Neuronal stem cell (in vitro differentiated cells): ENCODE measurements around the gene LRRC32. TPM values are rescaled to one million over a fixed set of nuclear protein-coding genes. Genes with fewer than 3 reads are reported as not detected.
A peak's percentile ranks its signal among the peaks of the same experiment; 100 is the strongest.

Experiments
- DNase-seq: peaks from one replicate; pipeline ENCODE4 v3.0.0-alpha.2; 2013; ENCODE audit warnings: low spot score
- H2AFZ ChIP-seq: one replicate; pipeline ENCODE4 v1.6.1; 2013; ENCODE audit warnings: mild to moderate bottlenecking, low read length, inconsistent platforms
- H2AK5ac ChIP-seq: 2 replicates; pipeline ENCODE4 v1.6.1; 2013; ENCODE audit warnings: low read depth, mild to moderate bottlenecking, inconsistent platforms, low read length, moderate library complexity, mixed read lengths
- H2BK120ac ChIP-seq: 2 replicates; pipeline ENCODE4 v1.6.1; 2013; ENCODE audit warnings: low read depth, mild to moderate bottlenecking, inconsistent platforms, low read length, moderate library complexity, mixed read lengths
- H2BK12ac ChIP-seq: one replicate; pipeline ENCODE4 v1.6.1; 2013; ENCODE audit warnings: low read length, inconsistent platforms
- H2BK15ac ChIP-seq: 2 replicates; pipeline ENCODE4 v1.6.1; 2013; ENCODE audit warnings: mild to moderate bottlenecking, low read length, inconsistent platforms, mixed read lengths
- H2BK5ac ChIP-seq: one replicate; pipeline ENCODE4 v1.6.1; 2013; ENCODE audit warnings: inconsistent platforms, mild to moderate bottlenecking, low read length, moderate library complexity
- H3K14ac ChIP-seq: one replicate; pipeline ENCODE4 v1.6.1; 2013; ENCODE audit warnings: low read length, inconsistent platforms
- H3K18ac ChIP-seq: 2 replicates; pipeline ENCODE4 v1.6.1; 2013; ENCODE audit warnings: low read length, inconsistent platforms
- H3K23ac ChIP-seq: 2 replicates; pipeline ENCODE4 v1.6.1; 2013; ENCODE audit warnings: low read depth, mild to moderate bottlenecking, mixed read lengths, low read length, inconsistent platforms; ENCODE audit not compliant: poor library complexity
- H3K27ac ChIP-seq: replicated peaks from 3 replicates; pipeline ENCODE4 v1.5.1; 2013; ENCODE audit warnings: low read length, inconsistent platforms
- H3K27me3 ChIP-seq, 3 experiments: 2 replicates each; pipeline ENCODE4 v1.6.1; 2013; ENCODE audit warnings: low read length in 3 of 3, mild to moderate bottlenecking in 2 of 3, inconsistent platforms in 1 of 3, low read depth in 1 of 3, mixed read lengths in 1 of 3, moderate library complexity in 1 of 3; ENCODE audit not compliant: control insufficient read depth in 3 of 3, insufficient read depth in 3 of 3
- H3K36me3 ChIP-seq, 2 donors: replicated peaks in 1 of 2; 2 replicates each; pipeline ENCODE4 v1.6.1; 2013; ENCODE audit warnings: low read length in 2 of 2; ENCODE audit not compliant: control insufficient read depth in 2 of 2, insufficient read depth in 2 of 2
- H3K4ac ChIP-seq: 2 replicates; pipeline ENCODE4 v1.6.1; 2013; ENCODE audit warnings: inconsistent platforms, mild to moderate bottlenecking, low read length, moderate library complexity
- H3K4me1 ChIP-seq, 2 donors: 1 replicate in 1 of 2; 2 replicates in 1 of 2; pipeline ENCODE4 v1.6.1; 2013; ENCODE audit warnings: low read length in 2 of 2, low read depth in 1 of 2; ENCODE audit not compliant: control insufficient read depth in 2 of 2, insufficient read depth in 1 of 2
- H3K4me2 ChIP-seq: one replicate; pipeline ENCODE4 v1.6.1; 2013; ENCODE audit warnings: mild to moderate bottlenecking, low read length, inconsistent platforms; ENCODE audit not compliant: insufficient read depth, poor library complexity, severe bottlenecking
- H3K4me3 ChIP-seq, 2 donors: 2 replicates each; pipeline ENCODE4 v1.5.1; 2013; ENCODE audit warnings: low read length in 2 of 2, mild to moderate bottlenecking in 2 of 2, inconsistent platforms in 1 of 2, moderate library complexity in 1 of 2
- H3K79me1 ChIP-seq: one replicate; pipeline ENCODE4 v1.6.1; 2013; ENCODE audit warnings: low read depth, mild to moderate bottlenecking, inconsistent platforms, low read length, moderate library complexity
- H3K9ac ChIP-seq: one replicate; pipeline ENCODE4 v1.6.1; 2013; ENCODE audit warnings: mild to moderate bottlenecking, low read depth, low read length, inconsistent platforms; ENCODE audit not compliant: poor library complexity
- H3K9me3 ChIP-seq, 2 donors: replicated peaks in 1 of 2; 2 replicates each; pipeline versions ENCODE3 to v1.6.1; 2013; ENCODE audit warnings: low read length in 2 of 2, mild to moderate bottlenecking in 2 of 2, inconsistent platforms in 1 of 2, low read depth in 1 of 2, mixed read lengths in 1 of 2, moderate library complexity in 1 of 2; ENCODE audit not compliant: control insufficient read depth in 2 of 2, insufficient read depth in 1 of 2
- H4K8ac ChIP-seq: one replicate; pipeline ENCODE4 v1.6.1; 2013; ENCODE audit warnings: low read depth, mild to moderate bottlenecking, inconsistent platforms, low read length, moderate library complexity
- H4K91ac ChIP-seq: one replicate; pipeline ENCODE4 v1.6.1; 2013; ENCODE audit warnings: low read length, low read depth, mild to moderate bottlenecking, inconsistent platforms; ENCODE audit not compliant: poor library complexity
- WGBS, 2 donors: extraction: QIAGEN DNeasy Blood & Tissue Kit; methylation state at CpG; one replicate each; pipeline ENCODE4 v1.1.7; 2013; ENCODE audit warnings: missing lambda C conversion rate in 2 of 2, mixed read lengths in 1 of 2; ENCODE audit not compliant: insufficient read length in 2 of 2, insufficient replicate concordance in 1 of 2; ENCODE audit errors: extremely low coverage in 2 of 2; 5-methylcytosine and 5-hydroxymethylcytosine counted together
- polyA plus RNA-seq, 2 experiments: library from polyadenylated mRNA; stranded (reverse); fragments of 200-250 nt; gene quantifications; one replicate each; pipeline ENCODE4 v1.2.3, GENCODE V29; 2013

The LRRC32 gene, protein sequence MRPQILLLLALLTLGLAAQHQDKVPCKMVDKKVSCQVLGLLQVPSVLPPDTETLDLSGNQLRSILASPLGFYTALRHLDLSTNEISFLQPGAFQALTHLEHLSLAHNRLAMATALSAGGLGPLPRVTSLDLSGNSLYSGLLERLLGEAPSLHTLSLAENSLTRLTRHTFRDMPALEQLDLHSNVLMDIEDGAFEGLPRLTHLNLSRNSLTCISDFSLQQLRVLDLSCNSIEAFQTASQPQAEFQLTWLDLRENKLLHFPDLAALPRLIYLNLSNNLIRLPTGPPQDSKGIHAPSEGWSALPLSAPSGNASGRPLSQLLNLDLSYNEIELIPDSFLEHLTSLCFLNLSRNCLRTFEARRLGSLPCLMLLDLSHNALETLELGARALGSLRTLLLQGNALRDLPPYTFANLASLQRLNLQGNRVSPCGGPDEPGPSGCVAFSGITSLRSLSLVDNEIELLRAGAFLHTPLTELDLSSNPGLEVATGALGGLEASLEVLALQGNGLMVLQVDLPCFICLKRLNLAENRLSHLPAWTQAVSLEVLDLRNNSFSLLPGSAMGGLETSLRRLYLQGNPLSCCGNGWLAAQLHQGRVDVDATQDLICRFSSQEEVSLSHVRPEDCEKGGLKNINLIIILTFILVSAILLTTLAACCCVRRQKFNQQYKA
- 0.91 TPM for polyA plus RNA-seq (2013, experiment 1 of 2)
- polyA plus RNA-seq (2013, experiment 2 of 2), result 1.1 TPM

DNA sequence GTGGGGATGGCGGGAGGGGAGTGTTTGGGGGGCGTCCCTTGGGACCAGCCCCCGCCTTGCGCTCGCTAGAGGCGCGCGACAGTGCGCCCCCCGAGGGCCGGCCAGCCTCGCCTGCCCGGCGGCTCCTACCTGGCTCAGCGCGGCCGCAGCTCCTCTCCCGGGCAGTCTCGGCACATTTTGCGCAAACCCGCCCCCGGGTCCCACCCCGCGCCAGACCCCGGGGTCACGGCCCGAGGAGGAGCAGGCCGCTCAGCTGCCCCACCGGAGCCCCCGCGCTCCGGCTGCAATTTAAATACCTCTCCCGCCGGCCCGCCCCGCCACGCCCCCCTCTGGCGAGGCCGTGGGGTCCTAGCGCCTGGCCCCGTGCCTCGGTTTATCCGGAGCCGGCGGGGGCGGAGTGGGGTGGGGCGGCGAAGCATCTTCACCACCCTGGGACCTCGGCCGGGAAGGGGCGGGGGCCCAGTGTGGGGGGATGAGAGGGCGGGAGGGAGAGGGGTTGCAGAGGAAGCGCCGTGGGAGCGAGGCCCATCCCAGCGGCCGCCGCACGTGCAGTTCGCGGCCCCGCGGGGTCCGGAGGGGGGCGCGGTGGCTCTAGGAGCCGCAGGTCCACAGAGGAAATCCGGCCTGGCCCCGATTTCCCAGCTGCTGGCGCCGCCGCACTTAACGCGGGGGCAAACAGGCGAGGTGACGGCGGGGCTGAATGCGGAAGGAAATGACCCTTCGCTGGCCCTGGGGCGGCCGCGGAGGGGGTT, at the start of gene LRRC32:
Gene LRRC32, minus strand, starts transcription at position 263 of the 752 bp plus-strand sequence. CDS start 4,793 bp downstream, outside the sequence.
- peak within 1 kb of the TSS; percentile 94 for H3K18ac ChIP-seq

GRCh38 chr11:76719686-76720085, 49.1 kb upstream of the LRRC32 start:
- peak overlapping the region; percentile 19 for H3K18ac ChIP-seq
- H2BK12ac ChIP-seq, result no peak overlapping the region
- H3K4me1 ChIP-seq, result peaks cover 0 to 3% of the 10 kb centered on the region in 2 donors
- H3K4me2 ChIP-seq, result no peak overlapping the region
- no peak overlapping the region for H3K4ac ChIP-seq
- no peak overlapping the region for H2BK120ac ChIP-seq
- H3K14ac ChIP-seq, result no peak overlapping the region
- H2AFZ ChIP-seq, result no peak overlapping the region
- H3K36me3 ChIP-seq, result no peaks in the 10 kb centered on the region
- no peak overlapping the region for H3K4me3 ChIP-seq
- peak overlapping the region; percentile 66 for H3K9ac ChIP-seq
- peaks cover 0 to 1% of the 10 kb centered on the region in 2 donors for H3K9me3 ChIP-seq
- no CpG with 5 or more reads among the region's 9 CpGs for WGBS, 2 donors
- H3K79me1 ChIP-seq, result no peaks in the 10 kb centered on the region
- no peak overlapping the region for H3K27ac ChIP-seq
- H3K23ac ChIP-seq, result peak overlapping the region; percentile 82
- H4K91ac ChIP-seq, result no peak overlapping the region
- H3K27me3 ChIP-seq, result peaks cover 0 to 15% (median 4%) of the 10 kb centered on the region in 3 experiments
- no peak overlapping the region for H2BK15ac ChIP-seq
- H2BK5ac ChIP-seq, result no peak overlapping the region
- H4K8ac ChIP-seq, result no peak overlapping the region
- H2AK5ac ChIP-seq, result no peak overlapping the region
- DNase-seq, result no peak

More for the DNA sequence above, at the start of gene LRRC32:
- no peak within 1 kb of the TSS for H4K8ac ChIP-seq
- H3K79me1 ChIP-seq, result no peaks in the 10 kb centered on the region
- peak within 1 kb of the TSS; percentile 85 for H3K4me2 ChIP-seq
- H3K4me3 ChIP-seq, result peak within 1 kb of the TSS; percentile 40 to 77
- H3K27ac ChIP-seq, result no peak within 1 kb of the TSS
- no peak within 1 kb of the TSS for H3K4ac ChIP-seq
- no peaks in the 10 kb centered on the region for H3K36me3 ChIP-seq
- no CpG with 5 or more reads among the region's 82 CpGs for WGBS, 2 donors
- peaks cover 0 to 89% (median 4%) of the 10 kb centered on the region in 3 experiments for H3K27me3 ChIP-seq
- H2BK15ac ChIP-seq, result peak within 1 kb of the TSS; percentile 50
- peaks cover 3 to 9% of the 10 kb centered on the region in 2 donors for H3K4me1 ChIP-seq
- DNase-seq, result peak; percentile 38
- no peak within 1 kb of the TSS for H2BK120ac ChIP-seq
- H2AFZ ChIP-seq, result peak within 1 kb of the TSS; percentile 92
- peak within 1 kb of the TSS; percentile 58 for H2AK5ac ChIP-seq
- peak within 1 kb of the TSS; percentile 55 for H3K9ac ChIP-seq
- no peaks in the 10 kb centered on the region for H3K9me3 ChIP-seq
- no peak within 1 kb of the TSS for H3K14ac ChIP-seq
- H2BK12ac ChIP-seq, result no peak within 1 kb of the TSS
- H4K91ac ChIP-seq, result no peak within 1 kb of the TSS
- H3K23ac ChIP-seq, result peak within 1 kb of the TSS; percentile 68
- no peak within 1 kb of the TSS for H2BK5ac ChIP-seq

- Histone ChIP-seq H2BK12ac (no peak overlapping the region), H2AK5ac (no peak overlapping the region), H4K91ac (no peak overlapping the region), H3K36me3 (no peaks in the 10 kb centered on the region), H3K27ac (no peak overlapping the region), H3K18ac (no peak overlapping the region), H3K27me3 (peaks cover 0 to 15% (median 4%) of the 10 kb centered on the region in 3 experiments), H3K9me3 (peaks cover 0 to 1% of the 10 kb centered on the region in 2 donors), H3K14ac (no peak overlapping the region), H3K9ac (peak overlapping the region; percentile 66), H3K4ac (no peak overlapping the region), H3K4me1 (peaks cover 0 to 3% of the 10 kb centered on the region in 2 donors), H2BK15ac (no peak overlapping the region), H2BK5ac (no peak overlapping the region), H2AFZ (no peak overlapping the region), H4K8ac (no peak overlapping the region), H3K23ac (peak overlapping the region; percentile 82), H2BK120ac (no peak overlapping the region), H3K4me3 (no peak overlapping the region), H3K79me1 (no peaks in the 10 kb centered on the region), H3K4me2 (no peak overlapping the region)
- WGBS, 2 donors, result no CpG with 5 or more reads among the region's 19 CpGs
- no peak for DNase-seq
These were observed 48.7 kb upstream of the LRRC32 start for GRCh38 chr11:76719281-76719680.
